HepG2 (cell line): Measurements from ENCODE around the gene GDI1. TPM values are rescaled to one million over a fixed set of nuclear protein-coding genes. Genes with fewer than 3 reads are reported as not detected.

ENCODE experiments used
- ETV5 ChIP-seq: IDR thresholded peaks from 2 replicates; pipeline ENCODE4 v1.6.1; 2018; ENCODE audit warnings: missing biosample characterization, missing genetic modification reagents, inconsistent platforms, borderline replicate concordance
- ETV6 ChIP-seq: sonication (generic); formaldehyde crosslinking; conservative IDR thresholded peaks from 2 replicates; pipeline ENCODE4 v1.4.0; 2020; ENCODE audit warnings: missing genetic modification reagents
- RBM22 ChIP-seq: fragments of 200-400 bp; formaldehyde crosslinking; optimal IDR thresholded peaks from 2 replicates; pipeline ENCODE3; 2017; ENCODE audit warnings: mild to moderate bottlenecking, low read length, moderate library complexity
- SMYD3 ChIP-seq: sonication (generic); formaldehyde crosslinking; IDR thresholded peaks from 2 replicates; pipeline ENCODE4 v1.8.1; 2023; ENCODE audit warnings: mild to moderate bottlenecking, missing genetic modification reagents
- ZFX ChIP-seq: sonication (generic); formaldehyde crosslinking; IDR thresholded peaks from 2 replicates; pipeline ENCODE4 v1.4.0; 2020; ENCODE audit warnings: mild to moderate bottlenecking, low read depth, missing genetic modification reagents, moderate library complexity
- polyA plus RNA-seq, 8 experiments: library from polyadenylated mRNA; depleted of rRNA in 3 of 8; stranded (reverse) in 7 of 8; unstranded in 1 of 8; fragments of >200 nt; fragmentation: Illumina TruSeq in 4 of 8; extraction: Trizol in 4 of 8; gene quantifications; 2 replicates each; pipeline versions ENCODE4 v1.2.1 to v1.2.3, GENCODE V29; 2011 to 2016; ENCODE audit warnings: low read depth in 4 of 8, missing spikeins in 1 of 8, mixed read lengths in 1 of 8; ENCODE audit not compliant: insufficient read depth in 1 of 8
- total RNA-seq, 5 experiments: library from RNA; depleted of rRNA; stranded (reverse); fragments of >200 nt; fragmentation: Illumina TruSeq; extraction: Trizol; gene quantifications; 2 replicates each; pipeline ENCODE4 v1.2.3, GENCODE V29; 2016; ENCODE audit warnings: low read depth in 1 of 5
- TF ChIP-seq, protein P1 (sequence below): sonication (generic); formaldehyde crosslinking; IDR thresholded peaks from 2 replicates; pipeline ENCODE4 v1.5.0; 2020; ENCODE audit warnings: mild to moderate bottlenecking, missing genetic modification reagents, borderline replicate concordance
- TF ChIP-seq, protein P2 (sequence below): sonication (generic); formaldehyde crosslinking; IDR thresholded peaks from 2 replicates; pipeline ENCODE4; 2020; ENCODE audit warnings: missing genetic modification reagents, mild to moderate bottlenecking, borderline replicate concordance
- TF ChIP-seq, protein P3 (sequence below): sonication (generic); formaldehyde crosslinking; IDR thresholded peaks from 2 replicates; pipeline ENCODE4 v1.5.1; 2020; ENCODE audit warnings: mild to moderate bottlenecking, missing genetic modification reagents, moderate library complexity
- TF ChIP-seq, protein P4 (sequence below): sonication (generic); formaldehyde crosslinking; IDR thresholded peaks from 2 replicates; pipeline ENCODE4 v1.4.0; 2020; ENCODE audit warnings: missing genetic modification reagents

The GDI1 gene
- total and polyA plus RNA-seq, 2 of the 13 experiments (the other 11 are each of a cell fraction or from before 2014, with no cell fraction given): 17.4 to 105 TPM

DNA sequence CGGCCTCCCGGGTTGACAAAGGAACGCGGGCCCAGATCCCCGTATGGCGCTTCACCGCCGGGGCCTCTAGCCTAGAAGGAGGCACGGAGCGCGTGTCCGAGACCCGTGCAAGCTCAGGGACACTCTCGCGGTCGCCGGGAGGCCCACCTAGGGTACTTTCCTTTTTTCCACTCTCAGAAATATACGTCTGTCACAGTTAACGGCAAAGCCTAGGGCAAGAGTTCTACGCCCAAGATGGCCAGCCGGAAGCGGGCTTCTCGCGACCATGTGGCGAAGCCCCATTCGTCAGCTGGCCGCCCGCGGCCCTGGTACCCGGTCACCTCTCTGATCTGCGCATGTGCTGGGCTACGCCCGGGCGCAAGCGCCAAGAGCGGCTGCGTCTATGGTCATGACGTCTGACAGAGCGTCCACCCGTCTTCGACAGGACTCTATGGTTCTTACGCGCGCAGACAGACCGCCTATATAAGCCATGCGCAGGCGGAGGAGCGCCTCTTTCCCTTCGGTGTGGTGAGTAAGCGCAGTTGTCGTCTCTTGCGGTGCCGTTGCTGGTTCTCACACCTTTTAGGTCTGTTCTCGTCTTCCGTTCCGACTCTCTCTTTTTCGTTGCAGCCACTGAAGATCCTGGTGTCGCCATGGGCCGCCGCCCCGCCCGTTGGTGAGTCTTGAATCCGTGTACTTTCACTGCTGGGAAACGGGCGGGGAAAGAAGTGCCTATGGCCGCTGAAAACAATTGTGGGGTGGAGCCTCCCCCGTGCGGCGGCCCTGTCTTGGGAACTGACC lies 38.9 kb upstream of the GDI1 start, which contains the start of gene RPL10 (continued):
- TF ChIP-seq, protein P1, sequence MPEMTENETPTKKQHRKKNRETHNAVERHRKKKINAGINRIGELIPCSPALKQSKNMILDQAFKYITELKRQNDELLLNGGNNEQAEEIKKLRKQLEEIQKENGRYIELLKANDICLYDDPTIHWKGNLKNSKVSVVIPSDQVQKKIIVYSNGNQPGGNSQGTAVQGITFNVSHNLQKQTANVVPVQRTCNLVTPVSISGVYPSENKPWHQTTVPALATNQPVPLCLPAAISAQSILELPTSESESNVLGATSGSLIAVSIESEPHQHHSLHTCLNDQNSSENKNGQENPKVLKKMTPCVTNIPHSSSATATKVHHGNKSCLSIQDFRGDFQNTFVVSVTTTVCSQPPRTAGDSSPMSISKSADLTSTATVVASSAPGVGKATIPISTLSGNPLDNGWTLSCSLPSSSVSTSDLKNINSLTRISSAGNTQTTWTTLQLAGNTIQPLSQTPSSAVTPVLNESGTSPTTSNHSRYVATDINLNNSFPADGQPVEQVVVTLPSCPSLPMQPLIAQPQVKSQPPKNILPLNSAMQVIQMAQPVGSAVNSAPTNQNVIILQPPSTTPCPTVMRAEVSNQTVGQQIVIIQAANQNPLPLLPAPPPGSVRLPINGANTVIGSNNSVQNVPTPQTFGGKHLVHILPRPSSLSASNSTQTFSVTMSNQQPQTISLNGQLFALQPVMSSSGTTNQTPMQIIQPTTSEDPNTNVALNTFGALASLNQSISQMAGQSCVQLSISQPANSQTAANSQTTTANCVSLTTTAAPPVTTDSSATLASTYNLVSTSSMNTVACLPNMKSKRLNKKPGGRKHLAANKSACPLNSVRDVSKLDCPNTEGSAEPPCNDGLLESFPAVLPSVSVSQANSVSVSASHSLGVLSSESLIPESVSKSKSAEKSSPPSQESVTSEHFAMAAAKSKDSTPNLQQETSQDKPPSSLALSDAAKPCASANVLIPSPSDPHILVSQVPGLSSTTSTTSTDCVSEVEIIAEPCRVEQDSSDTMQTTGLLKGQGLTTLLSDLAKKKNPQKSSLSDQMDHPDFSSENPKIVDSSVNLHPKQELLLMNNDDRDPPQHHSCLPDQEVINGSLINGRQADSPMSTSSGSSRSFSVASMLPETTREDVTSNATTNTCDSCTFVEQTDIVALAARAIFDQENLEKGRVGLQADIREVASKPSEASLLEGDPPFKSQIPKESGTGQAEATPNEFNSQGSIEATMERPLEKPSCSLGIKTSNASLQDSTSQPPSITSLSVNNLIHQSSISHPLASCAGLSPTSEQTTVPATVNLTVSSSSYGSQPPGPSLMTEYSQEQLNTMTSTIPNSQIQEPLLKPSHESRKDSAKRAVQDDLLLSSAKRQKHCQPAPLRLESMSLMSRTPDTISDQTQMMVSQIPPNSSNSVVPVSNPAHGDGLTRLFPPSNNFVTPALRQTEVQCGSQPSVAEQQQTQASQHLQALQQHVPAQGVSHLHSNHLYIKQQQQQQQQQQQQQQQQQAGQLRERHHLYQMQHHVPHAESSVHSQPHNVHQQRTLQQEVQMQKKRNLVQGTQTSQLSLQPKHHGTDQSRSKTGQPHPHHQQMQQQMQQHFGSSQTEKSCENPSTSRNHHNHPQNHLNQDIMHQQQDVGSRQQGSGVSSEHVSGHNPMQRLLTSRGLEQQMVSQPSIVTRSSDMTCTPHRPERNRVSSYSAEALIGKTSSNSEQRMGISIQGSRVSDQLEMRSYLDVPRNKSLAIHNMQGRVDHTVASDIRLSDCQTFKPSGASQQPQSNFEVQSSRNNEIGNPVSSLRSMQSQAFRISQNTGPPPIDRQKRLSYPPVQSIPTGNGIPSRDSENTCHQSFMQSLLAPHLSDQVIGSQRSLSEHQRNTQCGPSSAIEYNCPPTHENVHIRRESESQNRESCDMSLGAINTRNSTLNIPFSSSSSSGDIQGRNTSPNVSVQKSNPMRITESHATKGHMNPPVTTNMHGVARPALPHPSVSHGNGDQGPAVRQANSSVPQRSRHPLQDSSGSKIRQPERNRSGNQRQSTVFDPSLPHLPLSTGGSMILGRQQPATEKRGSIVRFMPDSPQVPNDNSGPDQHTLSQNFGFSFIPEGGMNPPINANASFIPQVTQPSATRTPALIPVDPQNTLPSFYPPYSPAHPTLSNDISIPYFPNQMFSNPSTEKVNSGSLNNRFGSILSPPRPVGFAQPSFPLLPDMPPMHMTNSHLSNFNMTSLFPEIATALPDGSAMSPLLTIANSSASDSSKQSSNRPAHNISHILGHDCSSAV (CRISPR knock-in tag): 0 out of 2 replicates have a peak, but pooled peaks have one; percentile 49
- TF ChIP-seq, protein P2, sequence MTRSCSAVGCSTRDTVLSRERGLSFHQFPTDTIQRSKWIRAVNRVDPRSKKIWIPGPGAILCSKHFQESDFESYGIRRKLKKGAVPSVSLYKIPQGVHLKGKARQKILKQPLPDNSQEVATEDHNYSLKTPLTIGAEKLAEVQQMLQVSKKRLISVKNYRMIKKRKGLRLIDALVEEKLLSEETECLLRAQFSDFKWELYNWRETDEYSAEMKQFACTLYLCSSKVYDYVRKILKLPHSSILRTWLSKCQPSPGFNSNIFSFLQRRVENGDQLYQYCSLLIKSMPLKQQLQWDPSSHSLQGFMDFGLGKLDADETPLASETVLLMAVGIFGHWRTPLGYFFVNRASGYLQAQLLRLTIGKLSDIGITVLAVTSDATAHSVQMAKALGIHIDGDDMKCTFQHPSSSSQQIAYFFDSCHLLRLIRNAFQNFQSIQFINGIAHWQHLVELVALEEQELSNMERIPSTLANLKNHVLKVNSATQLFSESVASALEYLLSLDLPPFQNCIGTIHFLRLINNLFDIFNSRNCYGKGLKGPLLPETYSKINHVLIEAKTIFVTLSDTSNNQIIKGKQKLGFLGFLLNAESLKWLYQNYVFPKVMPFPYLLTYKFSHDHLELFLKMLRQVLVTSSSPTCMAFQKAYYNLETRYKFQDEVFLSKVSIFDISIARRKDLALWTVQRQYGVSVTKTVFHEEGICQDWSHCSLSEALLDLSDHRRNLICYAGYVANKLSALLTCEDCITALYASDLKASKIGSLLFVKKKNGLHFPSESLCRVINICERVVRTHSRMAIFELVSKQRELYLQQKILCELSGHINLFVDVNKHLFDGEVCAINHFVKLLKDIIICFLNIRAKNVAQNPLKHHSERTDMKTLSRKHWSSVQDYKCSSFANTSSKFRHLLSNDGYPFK (CRISPR knock-in tag): peak; percentile 39; the same call in 1 of the 2 replicates
- TF ChIP-seq ETV5 (CRISPR knock-in tag) (peak; percentile 73; the same call in 1 of the 2 replicates), ZFX (CRISPR knock-in tag) (peak; percentile 77), SMYD3 (CRISPR knock-in tag) (peak; percentile 50; the same call in 1 of the 2 replicates), RBM22 (peak; percentile 78), ETV6 (CRISPR knock-in tag) (0 out of 2 replicates have a peak, but pooled peaks have one; percentile 44)
- TF ChIP-seq, protein P3, sequence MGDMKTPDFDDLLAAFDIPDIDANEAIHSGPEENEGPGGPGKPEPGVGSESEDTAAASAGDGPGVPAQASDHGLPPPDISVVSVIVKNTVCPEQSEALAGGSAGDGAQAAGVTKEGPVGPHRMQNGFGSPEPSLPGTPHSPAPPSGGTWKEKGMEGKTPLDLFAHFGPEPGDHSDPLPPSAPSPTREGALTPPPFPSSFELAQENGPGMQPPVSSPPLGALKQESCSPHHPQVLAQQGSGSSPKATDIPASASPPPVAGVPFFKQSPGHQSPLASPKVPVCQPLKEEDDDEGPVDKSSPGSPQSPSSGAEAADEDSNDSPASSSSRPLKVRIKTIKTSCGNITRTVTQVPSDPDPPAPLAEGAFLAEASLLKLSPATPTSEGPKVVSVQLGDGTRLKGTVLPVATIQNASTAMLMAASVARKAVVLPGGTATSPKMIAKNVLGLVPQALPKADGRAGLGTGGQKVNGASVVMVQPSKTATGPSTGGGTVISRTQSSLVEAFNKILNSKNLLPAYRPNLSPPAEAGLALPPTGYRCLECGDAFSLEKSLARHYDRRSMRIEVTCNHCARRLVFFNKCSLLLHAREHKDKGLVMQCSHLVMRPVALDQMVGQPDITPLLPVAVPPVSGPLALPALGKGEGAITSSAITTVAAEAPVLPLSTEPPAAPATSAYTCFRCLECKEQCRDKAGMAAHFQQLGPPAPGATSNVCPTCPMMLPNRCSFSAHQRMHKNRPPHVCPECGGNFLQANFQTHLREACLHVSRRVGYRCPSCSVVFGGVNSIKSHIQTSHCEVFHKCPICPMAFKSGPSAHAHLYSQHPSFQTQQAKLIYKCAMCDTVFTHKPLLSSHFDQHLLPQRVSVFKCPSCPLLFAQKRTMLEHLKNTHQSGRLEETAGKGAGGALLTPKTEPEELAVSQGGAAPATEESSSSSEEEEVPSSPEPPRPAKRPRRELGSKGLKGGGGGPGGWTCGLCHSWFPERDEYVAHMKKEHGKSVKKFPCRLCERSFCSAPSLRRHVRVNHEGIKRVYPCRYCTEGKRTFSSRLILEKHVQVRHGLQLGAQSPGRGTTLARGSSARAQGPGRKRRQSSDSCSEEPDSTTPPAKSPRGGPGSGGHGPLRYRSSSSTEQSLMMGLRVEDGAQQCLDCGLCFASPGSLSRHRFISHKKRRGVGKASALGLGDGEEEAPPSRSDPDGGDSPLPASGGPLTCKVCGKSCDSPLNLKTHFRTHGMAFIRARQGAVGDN (CRISPR knock-in tag): peak; percentile 89
- TF ChIP-seq, protein P4, sequence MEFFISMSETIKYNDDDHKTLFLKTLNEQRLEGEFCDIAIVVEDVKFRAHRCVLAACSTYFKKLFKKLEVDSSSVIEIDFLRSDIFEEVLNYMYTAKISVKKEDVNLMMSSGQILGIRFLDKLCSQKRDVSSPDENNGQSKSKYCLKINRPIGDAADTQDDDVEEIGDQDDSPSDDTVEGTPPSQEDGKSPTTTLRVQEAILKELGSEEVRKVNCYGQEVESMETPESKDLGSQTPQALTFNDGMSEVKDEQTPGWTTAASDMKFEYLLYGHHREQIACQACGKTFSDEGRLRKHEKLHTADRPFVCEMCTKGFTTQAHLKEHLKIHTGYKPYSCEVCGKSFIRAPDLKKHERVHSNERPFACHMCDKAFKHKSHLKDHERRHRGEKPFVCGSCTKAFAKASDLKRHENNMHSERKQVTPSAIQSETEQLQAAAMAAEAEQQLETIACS (CRISPR knock-in tag): peak; percentile 9; the same call in 1 of the 2 replicates
